D721Med (cell line): ENCODE data around the gene SLC6A6.

Source experiments
- DNase-seq: peaks from one replicate; pipeline ENCODE4 v3.0.0; 2011; ENCODE audit warnings: low spot score; ENCODE audit not compliant: insufficient read length
- FAIRE-seq: peaks from 2 replicates; lab custom pipeline; 2011; peaks lifted over from hg19 to GRCh38; lab: Jason Lieb, UNC
- TF ChIP-seq, protein P1 (sequence below): IDR thresholded peaks from 2 replicates; pipeline ENCODE4 v1.5.1; 2012; ENCODE audit warnings: mild to moderate bottlenecking, control low read depth; ENCODE audit not compliant: insufficient read depth; ENCODE audit errors: missing control alignments

SLC6A6 gene

DNA sequence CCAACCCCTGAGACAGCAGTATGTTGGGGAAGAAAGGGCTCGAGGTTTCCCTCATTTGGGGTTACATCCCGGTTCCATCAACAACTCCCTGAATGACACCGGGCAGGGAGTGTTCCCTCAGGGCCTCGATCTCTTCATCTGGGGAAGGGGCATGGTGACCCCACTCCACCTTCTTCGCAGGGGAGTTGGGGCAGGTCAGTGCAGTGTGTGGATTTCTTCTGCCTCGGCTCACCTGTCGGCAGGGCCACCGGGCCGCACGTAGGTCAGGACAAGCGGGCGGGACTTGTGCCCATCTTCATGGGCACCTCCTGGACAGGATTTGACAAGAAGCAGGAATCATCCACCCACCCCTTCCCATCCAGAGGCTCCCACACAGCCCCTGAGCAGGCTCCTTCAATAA is 120.4 kb downstream of the SLC6A6 start:
- FAIRE-seq = no peak
- no peak for DNase-seq
- TF ChIP-seq, protein P1, sequence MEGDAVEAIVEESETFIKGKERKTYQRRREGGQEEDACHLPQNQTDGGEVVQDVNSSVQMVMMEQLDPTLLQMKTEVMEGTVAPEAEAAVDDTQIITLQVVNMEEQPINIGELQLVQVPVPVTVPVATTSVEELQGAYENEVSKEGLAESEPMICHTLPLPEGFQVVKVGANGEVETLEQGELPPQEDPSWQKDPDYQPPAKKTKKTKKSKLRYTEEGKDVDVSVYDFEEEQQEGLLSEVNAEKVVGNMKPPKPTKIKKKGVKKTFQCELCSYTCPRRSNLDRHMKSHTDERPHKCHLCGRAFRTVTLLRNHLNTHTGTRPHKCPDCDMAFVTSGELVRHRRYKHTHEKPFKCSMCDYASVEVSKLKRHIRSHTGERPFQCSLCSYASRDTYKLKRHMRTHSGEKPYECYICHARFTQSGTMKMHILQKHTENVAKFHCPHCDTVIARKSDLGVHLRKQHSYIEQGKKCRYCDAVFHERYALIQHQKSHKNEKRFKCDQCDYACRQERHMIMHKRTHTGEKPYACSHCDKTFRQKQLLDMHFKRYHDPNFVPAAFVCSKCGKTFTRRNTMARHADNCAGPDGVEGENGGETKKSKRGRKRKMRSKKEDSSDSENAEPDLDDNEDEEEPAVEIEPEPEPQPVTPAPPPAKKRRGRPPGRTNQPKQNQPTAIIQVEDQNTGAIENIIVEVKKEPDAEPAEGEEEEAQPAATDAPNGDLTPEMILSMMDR = no peak

DNA sequence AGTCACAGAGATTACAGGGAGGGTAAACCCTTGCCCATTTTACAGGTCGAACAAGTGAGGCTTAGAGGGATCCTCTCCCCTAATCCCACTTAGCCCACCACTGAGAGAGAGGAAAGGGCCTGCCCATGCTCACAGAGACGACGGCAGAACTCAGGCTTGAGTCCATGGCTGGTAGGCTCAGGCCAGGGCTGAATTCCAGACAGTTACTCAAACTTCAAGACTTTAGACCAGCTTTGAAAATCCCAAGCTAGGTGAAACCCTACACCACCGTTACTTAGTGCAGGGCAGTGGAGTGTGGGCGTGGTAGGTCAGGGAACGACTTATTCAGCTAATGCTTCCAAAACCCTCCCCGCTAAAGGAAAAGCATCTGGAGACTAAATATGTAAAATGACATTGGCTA is 121.4 kb downstream of the SLC6A6 start:
- no peak for DNase-seq
- TF ChIP-seq, protein P1 = no peak
- FAIRE-seq = no peak

GRCh38 chr3:14524311-14524711 is 121.9 kb downstream of the SLC6A6 start:
- no peak for DNase-seq
- no peak for FAIRE-seq
- TF ChIP-seq, protein P1 = no peak

DNA sequence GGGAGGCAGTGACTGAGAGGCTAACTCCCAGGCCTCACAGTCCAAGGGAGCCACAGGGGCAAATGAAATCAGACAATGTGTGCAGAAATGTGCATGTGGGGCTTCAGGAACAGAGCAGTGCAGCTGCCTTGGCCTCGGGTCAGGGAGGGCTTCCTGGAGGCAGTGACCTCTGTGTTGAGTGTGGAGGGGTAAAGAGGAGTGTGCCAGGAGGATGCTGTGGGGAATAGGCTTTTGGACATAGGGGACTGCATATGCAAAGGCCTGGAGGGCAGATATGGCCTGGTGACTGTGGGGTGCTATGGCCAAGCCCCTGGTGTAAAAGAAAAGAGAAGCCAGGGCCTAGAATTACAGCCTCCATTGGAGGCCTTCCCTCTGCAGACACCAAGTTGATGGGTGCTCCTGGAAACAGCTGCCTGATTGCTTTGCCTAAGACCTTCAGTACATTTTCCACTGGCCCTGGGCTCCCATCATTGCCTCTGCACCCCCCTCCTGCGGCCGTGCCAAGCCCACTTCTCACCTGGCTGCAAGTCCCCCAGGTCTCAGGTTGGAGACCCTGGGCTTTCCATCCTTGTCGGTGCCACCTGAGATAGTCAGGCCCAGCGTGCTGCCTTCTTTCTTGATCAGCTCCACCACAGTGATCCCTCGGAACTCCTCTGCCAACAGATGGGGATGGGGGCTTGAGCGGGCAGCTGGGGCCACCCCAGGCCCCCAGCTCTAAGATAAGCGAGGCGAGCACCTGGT is 122.7 kb downstream of the SLC6A6 start:
- TF ChIP-seq, protein P1 = no peak
- DNase-seq (no peak), FAIRE-seq (no peak)

GRCh38 chr3:14525685-14526631 is 123.6 kb downstream of the SLC6A6 start:
- TF ChIP-seq, protein P1 = no peak
- no peak for FAIRE-seq
- no peak for DNase-seq

DNA sequence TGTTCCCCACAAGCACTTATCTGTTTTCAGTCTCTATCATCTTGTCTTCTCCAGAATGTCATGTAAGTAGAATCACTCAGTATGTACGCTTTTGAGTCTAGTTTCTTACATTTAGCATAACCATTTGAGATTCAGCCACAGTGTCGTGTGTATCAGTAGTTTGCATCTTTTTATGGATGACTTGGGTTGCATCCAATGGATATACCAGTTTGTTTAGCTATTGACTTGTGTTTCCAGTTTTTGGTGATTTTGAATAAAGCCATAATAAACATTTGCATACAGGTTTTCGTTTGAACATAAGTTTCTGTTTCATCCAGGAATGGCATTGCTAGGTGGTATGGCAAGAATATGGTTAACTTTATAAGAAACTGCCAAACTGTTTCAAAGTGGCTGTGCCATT is 125.7 kb downstream of the SLC6A6 start:
- FAIRE-seq = no peak
- no peak for DNase-seq
- TF ChIP-seq, protein P1 = no peak
